HG03175 (cell line): ENCODE results near the gene CREG1.
A peak's percentile ranks its signal among the peaks of the same experiment; 100 is the strongest.
"Not testable (repeated sequence)": the region's sequence is repeated elsewhere in the genome, so short reads cannot be mapped to it uniquely, and the experiment has no call there.

Experiments
- ATAC-seq: cut with Tn5 transposase; IDR thresholded peaks from one replicate; pipeline ENCODE4 v1.9.1; 2021; ENCODE audit warnings: mild to moderate bottlenecking, moderate library complexity; ENCODE audit not compliant: unreplicated experiment

CREG1 gene

GRCh38 chr1:167564612-167565270 lies 11.2 kb upstream of the CREG1 start:
- no peak for ATAC-seq

GRCh38 chr1:167563579-167564246 lies 10.2 kb upstream of the CREG1 start:
- no peak for ATAC-seq

GRCh38 chr1:167562702-167563101 lies 9.1 kb upstream of the CREG1 start:
- no peak for ATAC-seq

GRCh38 chr1:167561753-167562152 lies 8.2 kb upstream of the CREG1 start:
- no peak for ATAC-seq

- ATAC-seq = no peak
Measured at GRCh38 chr1:167555971-167556714, 2.6 kb upstream of the CREG1 start.

- not testable (repeated sequence) for ATAC-seq
Measured at GRCh38 chr1:167555072-167555471, 1.5 kb upstream of the CREG1 start.

- ATAC-seq = peak; percentile 11
Measured at GRCh38 chr1:167554028-167554779, 642 bp upstream of the CREG1 start.

GRCh38 chr1:167551362-167551761 lies 2.2 kb downstream of the CREG1 start:
- no peak for ATAC-seq

GRCh38 chr1:167548059-167548932 lies 5.3 kb downstream of the CREG1 start:
- no peak for ATAC-seq

GRCh38 chr1:167546935-167547334 lies 6.6 kb downstream of the CREG1 start:
- ATAC-seq = no peak

GRCh38 chr1:167545349-167545748 lies 8.2 kb downstream of the CREG1 start:
- ATAC-seq = no peak

- ATAC-seq = no peak
Measured at GRCh38 chr1:167544447-167545093, 9.0 kb downstream of the CREG1 start.

- no peak for ATAC-seq
Measured at GRCh38 chr1:167543199-167543990, 10.2 kb downstream of the CREG1 start.

- no peak for ATAC-seq
Measured at GRCh38 chr1:167542109-167543032, 11.2 kb downstream of the CREG1 start.

GRCh38 chr1:167541610-167542009 lies 12.0 kb downstream of the CREG1 start:
- no peak for ATAC-seq

- no peak for ATAC-seq
Measured at GRCh38 chr1:167541003-167541402, 12.6 kb downstream of the CREG1 start.

GRCh38 chr1:167538657-167539056 lies 14.9 kb downstream of the CREG1 start:
- no peak for ATAC-seq

- ATAC-seq = no peak
Measured at GRCh38 chr1:167533851-167534300, 19.7 kb downstream of the CREG1 start.
